Upper lobe of left lung (tissue), 4 donors: ENCODE data around the gene CKAP2L.

Experiments
- CTCF ChIP-seq, 6 experiments: fragments of 450-650 bp in 4 of 6; fragments of 200-600 bp in 2 of 6; sonication (generic) in 2 of 6; IDR thresholded peaks; one replicate each; pipeline ENCODE4 v1.5.1; 2016 to 2019; ENCODE audit warnings: antibody characterized with exemption in 6 of 6
- POLR2A ChIP-seq, 4 donors: fragments of 450-650 bp; IDR thresholded peaks; one replicate each; pipeline ENCODE4 v1.5.1; 2016 to 2017; ENCODE audit warnings: antibody characterized with exemption in 4 of 4, mild to moderate bottlenecking in 2 of 4
- POLR2AphosphoS5 ChIP-seq, 2 donors: sonication (generic); formaldehyde crosslinking; IDR thresholded peaks; one replicate each; pipeline ENCODE4 v1.5.1; 2017; ENCODE audit warnings: antibody characterized with exemption in 2 of 2

- TF ChIP-seq CTCF (IDR thresholded peaks at IDR 0.05) (no peak), POLR2A (IDR thresholded peaks at IDR 0.05) (no peak), POLR2AphosphoS5 (IDR thresholded peaks at IDR 0.05) (no peak)
Measured at GRCh38 chr2:112800881-112801583, 36.6 kb upstream of the CKAP2L start.
